Fibroblast of skin of right biceps (primary cell): ENCODE measurements around the gene IFT43.
"Not testable (repeated sequence)": the region's sequence is repeated elsewhere in the genome, so short reads cannot be mapped to it uniquely, and the experiment has no call there.

Experiments used
- DNase-seq: peaks from one replicate; pipeline ENCODE4 v3.0.0-alpha.2; 2013

IFT43 gene

DNA sequence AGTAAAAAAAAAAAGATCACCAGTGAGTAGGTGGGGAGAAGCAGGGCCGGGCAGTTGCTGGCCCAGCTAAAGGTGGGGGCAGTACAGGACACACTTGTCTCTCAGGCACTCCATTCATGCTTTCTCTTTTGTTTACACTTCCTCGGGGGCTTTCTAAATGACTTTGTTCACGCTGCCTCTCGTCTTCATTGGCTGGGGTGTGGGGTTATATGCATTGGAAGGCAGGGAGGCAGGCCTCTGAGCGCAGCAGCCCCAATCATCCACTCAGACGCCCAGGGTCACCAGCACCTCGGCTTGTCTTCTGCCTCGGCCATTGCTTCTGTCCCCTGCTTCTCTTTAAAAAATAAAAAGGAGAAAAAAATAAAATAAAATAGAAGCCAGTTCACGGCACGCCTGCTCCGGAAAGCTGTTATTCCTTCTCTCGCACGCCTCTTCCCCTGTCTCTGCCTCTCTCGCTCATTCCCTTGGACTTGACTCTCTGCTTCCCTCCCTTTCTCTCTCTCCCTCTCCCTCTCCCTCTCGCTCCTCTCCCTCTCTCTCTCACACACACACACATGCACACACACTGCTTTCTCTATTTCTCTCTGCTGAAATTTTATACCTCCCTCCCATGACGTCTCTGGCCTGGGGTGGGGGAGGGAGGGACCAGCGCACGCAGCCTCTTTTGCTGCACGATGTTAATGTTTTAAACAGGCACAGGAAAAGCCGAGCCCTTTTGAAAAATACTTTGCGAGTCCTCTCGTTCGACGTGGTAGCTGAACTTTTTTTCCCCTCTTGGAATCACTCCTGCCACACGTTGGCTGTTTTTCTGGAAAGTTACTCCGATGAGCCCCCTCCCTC, 3.9 kb upstream of the IFT43 start, which contains the start of gene TGFB3:
Gene TGFB3 (minus strand): TSS at position 570 of the 840 bp plus-strand sequence. CDS start 1,102 bp downstream, outside the sequence.
- peak; percentile 94 for DNase-seq

DNA sequence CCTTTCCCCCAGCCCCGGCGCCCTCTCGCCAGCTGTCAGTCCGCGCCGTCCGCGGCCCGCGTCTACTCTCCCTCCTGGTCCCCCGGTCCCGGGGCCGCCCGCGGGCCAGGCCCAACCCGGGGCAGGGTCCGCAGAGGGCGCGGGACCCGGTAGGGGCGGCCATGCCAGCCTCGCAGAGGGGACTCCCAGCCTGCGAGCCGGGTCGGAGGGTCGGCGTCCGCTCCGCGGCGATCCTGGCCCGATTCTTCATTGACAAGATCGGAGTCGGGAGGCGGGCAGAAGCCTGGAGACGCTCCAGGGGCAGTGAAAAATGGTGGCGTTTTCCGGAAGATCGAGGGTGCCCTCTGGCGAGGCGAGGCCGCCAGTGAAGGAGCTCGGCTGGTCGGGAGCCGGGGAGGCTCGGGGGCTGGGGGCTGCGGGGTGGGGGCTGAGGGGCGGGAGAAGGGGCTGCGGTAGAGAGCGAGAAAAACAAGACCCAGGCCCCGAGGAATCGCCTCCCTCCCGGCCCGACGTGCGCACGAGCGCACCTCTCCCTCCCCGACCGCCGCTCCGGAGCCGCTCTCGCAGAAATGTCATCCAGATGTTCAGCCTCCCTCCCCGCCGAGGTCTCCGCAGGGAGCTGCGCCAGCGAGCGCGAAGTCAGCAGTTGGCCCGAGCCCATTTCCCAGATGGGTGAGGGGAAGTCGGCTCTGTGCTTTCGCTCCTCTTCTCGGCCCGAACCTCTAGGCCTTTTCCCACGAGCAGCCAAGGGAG, 3.1 kb upstream of the IFT43 start:
- DNase-seq = peak; percentile 83

DNA sequence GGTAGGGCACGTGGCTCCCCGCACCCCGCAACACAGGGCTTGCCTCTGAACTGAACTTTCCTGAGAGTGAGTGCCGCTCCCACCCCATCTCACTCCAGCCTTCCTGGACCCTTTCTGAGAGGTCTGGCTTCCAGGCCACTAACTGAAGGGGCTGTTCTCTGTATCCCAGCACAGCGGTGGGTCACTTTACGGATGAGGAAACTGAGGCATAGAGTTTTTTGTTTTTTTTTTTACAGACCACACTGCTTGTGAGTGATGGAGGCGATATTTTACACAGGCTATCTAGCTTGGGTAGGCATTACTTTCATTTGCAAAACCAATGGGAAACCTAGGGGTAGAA, 2.6 kb upstream of the IFT43 start:
- DNase-seq = no peak

DNA sequence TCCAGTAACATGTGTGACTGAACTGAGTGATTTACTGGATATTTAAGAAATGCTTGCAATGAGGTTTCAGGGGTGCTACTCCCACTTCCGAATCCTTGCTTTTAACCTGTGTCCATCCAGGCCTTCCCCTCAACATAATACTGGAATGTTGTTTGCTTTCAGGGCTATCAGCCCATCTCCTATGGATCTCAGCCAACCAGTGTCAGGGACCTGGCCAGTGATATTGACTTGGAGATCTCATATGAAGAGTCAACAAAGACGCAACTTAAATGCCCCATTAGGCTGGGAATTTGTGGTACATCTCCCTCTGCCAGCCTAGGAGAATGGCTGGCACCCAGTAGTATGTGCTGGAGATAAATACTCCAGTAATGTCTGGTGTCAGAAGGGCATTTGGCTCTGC, 889 bp upstream of the IFT43 start:
- no peak for DNase-seq

DNA sequence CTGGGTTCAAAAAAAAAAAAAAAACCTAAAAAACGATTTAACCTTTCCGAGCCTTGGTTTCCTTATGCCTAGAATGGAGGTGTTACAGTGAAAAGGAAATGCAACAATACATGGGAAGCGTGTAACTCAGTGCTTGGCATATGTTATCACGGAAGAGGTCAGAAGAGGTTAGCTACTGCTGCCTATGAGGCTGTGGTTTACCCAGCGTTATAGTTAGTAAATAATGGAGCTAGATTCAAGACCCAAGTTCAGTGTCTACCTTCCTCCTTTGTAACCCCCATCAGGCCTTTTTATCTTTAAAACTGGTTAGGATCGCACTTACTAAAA, 839 bp downstream of the IFT43 start:
- DNase-seq = no peak

DNA sequence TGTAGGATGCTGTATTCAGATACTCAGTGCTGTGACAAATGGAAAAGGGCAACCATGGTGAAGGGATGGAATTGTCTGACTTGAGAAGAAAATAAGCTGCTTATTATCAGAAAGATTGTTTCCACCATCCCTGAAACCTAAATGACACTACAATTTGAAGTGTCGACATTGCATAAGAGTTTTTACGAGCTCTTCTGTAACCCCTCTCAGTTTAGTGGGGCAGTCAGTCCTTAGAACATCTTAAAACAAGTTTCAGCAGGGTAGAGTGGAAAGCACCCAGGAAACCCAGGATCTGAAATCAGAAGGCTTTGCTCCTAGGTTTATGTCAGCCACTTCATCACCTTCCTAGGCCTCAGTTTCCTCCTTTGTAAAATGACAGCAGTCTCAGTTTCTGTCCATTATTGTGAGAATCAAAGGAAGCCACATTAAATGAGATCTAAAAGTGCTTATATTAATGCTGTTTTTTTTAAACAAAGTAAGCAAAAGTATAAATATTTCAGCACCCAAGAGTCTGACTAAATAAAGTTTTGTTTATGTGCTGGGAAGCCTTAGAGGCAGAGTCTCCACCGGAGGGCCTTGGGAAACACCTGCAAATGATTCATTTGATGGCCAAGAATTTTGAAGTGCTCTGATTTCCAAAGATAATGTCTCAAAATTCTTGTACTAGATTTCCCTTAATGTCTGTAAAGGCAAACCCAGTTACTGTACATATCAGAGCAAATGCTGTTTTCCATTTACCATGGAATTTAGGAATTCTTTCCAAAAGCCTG, 1.8 kb downstream of the IFT43 start:
- DNase-seq = no peak

DNA sequence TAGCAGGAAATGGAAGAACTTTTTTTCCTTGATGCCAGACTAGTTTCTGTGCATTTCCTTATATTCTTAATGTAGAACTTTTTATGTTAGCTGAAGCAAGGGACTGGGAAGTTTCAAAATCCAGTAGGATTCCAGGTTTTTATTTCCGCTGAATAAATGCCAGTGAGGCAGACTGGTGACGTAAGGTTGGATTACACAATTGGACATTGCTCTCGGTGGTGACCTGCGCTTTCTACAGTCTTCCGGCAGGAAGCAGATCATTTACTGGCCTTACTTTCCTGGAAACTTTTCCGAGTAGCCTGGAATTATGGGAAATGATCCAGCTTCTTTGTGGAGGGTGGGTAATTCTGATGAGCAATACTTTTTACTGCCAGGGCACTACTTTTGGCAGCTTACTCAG, 3.6 kb downstream of the IFT43 start:
- DNase-seq = peak; percentile 28

DNA sequence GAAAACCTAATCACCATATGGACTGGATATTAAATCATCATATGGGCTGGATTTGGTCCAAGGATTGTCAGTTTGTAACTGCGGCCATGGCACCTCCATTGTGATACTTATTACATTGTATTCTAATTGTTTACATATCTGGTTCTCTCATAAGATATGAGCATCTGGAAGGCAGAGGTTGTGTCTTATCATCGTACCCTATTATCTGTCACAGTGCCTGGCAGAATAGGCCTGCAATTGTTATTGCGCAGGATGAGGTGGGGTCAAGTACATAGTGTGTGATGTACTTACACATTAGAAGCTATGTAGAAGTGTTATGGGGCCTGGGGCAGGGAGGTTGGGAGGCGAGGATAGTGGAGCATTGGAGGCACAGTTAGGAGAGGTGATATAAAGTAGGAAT, 4.7 kb downstream of the IFT43 start:
- DNase-seq = no peak

DNA sequence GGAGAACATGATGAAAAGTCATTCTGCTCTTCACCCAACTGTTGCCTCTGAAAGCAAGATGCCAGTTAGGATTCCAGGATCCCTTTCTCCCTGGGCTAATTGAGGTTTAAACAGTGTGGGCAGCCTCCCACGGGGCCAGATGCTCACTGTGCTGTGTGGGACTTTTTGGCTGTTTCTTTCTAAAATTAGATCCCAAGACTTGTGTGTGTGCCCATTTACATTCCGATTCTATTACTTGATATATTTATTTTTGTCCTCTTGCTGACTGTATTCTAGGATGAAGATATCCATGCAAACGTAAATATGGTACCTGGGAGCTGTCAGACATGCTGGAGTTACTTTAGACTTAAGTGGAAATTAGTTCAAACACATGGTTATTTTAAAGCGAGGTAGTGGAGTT, 6.2 kb downstream of the IFT43 start:
- DNase-seq = peak; percentile 19

DNA sequence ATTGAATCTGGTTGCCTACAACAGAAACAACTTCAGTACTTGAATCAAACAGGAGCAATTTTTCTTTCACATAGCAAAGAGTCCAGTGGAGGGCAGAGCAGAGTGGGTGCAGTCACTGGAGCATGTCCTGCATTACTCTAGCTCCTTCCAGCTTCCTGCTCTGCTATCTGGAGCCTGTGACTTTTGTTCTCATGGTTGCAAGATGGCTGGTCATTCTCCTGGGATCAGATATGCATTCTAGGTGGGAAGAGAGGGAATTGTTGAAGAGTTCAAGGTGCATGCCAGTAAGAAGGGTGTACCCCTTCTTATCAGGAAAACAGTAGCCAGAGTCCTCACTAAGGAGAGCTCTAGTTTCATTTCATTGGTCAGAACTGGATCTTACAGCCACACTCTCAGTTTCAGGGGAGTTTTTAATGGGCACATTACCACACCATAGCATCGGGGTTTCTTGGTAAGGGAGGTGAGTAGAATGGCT, 8.0 kb downstream of the IFT43 start:
- DNase-seq = no peak

DNA sequence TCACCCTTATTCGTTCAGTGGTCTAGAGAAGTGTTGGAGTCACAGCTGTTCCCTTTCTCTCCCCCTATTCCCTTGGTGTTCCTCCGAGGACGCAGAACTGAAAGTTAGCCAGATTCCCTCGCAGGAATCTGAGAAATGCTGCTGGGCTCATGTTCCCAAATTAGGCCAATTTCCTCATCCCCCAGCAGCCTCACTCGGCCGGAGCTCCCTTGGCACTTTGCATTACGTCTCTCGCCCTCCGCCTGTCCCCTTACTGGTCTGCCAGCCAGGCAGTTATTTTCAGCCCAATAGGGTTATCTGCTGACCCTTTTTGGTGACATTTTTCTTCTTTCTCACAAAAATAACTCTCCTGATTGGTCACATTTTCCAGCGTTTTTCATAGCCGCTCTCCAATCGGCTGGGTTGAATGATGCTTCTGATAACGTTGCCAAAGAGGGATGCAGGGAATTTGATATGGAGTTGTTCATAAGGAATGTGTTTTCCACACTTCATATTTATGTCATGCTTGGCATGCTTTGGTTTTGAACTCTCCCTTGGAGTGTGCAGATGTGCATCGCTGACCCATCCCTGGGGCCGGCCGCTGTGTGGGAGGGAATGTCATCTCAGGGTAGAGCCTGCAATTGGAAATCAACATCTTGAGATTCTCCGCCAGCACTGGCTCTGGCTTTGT, 9.9 kb downstream of the IFT43 start:
- peak; percentile 72 for DNase-seq

DNA sequence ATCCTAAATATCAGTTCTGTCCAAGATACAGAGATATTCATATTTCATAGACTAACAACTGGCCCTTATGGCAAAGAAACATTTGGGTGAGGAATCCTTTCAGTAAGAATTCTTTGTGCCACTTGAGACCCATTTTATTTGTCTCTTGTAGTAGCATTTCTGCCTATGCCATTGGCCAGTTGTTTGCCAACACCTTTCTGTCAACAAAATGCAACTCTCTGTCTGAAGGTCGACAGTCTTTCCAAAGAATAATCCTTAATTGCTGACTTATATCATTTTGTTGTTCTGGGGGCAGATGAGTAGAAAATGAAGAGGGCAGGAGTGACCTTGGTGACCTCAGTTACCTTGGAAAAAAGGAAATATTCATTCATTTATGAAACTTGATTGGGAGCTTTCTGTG, 10.9 kb downstream of the IFT43 start:
- DNase-seq = no peak

DNA sequence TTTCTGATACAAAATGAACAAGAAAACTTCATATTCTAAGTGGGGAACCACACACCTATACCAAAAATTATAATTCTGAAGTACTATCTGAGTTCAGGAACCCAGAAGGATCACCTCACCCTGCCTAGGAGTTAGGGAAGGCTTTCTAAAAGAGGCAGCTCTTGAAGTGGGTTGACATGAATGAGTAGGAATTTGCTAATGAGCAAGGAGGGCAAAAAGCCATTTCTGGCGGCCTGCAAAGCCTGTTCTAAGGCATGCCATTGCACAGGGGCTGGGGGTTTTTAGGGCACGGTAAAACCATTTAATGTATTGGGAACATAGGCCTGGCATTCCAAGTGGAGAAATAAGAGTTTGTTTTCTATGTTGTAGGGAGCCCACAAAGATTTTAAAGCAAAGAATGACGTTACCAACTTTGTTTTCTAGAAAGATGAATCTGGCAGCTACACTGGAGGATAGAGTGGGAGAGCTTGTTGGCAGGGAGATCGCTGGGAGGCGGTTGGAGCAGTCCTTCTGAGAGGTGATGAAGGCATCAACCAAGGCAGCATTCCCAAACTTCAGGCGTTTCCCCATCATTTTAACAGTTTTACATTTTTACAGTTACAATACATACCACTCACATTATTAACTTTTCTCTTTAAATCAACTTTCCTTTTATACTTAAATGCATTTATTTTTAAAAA, 14.1 kb downstream of the IFT43 start:
- DNase-seq = no peak

DNA sequence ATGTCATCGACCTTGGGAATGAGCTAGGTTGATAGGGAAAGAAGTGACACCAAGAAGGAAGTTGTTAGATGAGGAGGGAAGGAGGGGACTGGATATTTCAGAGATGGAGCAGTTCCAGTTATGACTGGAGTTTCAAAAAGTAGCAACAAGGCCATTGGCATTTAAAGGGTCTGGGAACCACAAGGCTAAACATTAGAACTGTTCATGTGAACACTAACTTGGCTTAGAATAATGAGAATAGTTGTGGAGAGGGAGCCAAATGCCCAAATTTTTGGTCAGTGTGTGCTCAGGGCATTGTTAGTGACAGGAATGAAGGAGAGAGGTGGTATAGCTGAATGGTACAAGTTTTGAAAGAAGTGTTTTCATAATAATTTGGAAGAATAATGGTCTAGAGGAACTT, 16.8 kb downstream of the IFT43 start:
- DNase-seq = no peak

DNA sequence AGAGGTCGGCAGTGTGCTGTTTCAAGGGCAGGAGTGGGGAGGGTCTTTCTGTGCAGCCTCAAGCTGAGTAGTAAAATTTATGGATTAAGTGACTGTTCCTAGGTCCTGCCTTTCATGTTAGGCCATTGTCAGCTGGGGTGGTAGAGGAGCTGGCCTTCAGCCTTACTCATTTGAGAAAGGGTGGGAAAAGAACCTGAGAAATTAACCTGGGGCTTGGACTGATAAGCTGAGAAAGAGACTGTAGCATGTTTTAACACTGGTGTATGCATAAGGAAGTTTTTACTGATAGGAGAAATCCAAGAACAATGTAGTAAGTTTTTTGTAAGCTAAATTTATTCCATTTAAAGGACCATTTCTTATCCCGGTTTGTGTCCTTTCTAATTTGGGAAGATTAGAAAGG, 20.7 kb downstream of the IFT43 start:
- DNase-seq = no peak

DNA sequence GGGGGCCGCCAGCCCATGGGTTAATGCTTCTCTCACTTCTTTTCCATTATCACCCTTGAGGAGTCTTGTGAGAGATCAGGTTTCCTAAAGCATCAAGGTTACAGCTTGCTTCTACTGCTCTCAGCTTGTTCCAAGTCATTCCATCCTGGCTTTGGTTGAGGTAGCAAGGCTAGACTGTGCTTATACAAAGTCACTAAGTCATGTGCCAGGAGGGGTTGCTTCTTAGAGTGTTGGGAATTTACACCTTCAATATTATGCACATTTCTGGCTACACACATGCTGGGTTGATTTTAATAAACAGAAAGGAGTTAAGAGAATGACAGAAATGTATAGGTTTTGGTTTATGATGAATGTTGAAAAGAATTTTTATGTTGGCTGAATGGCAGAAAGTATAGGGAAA, 21.8 kb downstream of the IFT43 start:
- DNase-seq = no peak

DNA sequence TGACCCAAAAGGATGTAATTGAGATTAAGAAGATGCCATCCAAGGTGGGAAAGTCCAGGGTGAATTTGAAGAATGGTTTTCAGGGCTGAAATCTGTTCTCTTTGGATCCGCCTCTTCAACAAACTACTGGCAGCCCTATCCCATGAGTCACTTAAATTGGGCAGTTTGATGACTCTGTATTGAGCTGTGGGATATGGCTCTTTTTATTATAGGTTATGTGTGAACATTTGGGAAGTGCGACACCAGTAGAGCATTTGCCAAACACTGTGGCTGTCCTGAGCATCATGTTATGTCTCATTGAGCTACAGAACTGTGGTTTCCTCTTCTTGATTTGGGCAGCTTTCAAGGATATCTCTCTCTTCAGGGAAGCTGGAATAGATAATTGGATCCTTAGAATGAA, 22.3 kb downstream of the IFT43 start:
- peak; percentile 35 for DNase-seq

DNA sequence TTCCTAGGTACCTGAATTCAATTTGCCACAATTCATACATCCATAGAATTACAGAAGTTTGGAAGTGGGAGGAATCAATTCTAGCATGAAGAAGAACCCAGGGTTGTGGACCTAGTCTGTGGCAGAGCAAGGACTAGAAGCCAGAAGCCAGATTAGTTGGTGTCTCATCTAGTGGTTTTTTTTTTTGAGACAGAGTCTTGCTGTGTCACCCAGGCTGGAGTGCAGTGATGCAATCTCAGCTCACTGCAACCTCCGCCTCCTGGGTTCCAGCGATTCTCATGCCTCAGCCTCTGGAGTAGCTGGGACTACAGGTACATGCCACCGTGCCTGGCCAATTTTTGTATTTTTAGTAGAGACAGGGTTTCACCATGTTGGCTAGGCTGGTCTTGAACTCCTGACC, 24.1 kb downstream of the IFT43 start:
- not testable (repeated sequence) for DNase-seq

DNA sequence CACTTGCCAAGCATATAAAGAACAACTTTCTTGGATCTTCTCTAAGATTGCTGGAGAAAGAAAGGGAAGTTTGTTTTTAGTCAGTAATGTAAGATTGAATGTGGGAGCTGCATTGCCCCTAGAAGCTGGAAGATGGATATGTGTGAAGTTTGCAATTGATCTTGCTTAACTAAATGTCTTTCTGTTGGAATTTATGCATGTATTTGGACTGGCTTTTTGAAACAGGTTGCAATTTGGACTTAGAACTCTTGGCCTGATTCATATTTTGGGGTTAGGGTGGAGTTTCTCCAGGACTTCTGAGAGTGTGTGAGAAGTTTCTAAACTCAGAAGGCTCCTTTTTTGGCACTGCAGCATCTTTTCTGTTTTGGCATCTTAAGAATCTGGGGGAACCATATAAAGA, 26.4 kb downstream of the IFT43 start:
- no peak for DNase-seq

DNA sequence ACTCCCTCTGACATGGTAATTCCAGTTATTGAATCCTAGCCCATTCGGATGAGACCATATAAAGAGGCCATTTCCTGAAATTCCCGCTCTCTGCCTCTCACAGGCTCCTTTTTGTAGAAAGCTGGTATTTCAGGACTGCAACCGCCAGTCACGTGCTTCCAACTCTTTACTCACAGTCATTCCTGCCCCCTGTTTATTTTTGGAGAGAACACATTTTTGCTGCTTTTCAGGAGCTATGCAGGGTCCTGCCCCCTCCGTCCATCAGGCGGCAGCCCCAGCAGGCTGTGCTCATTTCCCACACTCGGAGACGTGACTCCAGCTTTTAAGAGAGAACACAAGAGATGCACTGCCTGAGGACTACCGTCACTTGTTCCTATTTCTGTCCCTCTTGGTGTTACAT, 26.8 kb downstream of the IFT43 start:
- DNase-seq = no peak

DNA sequence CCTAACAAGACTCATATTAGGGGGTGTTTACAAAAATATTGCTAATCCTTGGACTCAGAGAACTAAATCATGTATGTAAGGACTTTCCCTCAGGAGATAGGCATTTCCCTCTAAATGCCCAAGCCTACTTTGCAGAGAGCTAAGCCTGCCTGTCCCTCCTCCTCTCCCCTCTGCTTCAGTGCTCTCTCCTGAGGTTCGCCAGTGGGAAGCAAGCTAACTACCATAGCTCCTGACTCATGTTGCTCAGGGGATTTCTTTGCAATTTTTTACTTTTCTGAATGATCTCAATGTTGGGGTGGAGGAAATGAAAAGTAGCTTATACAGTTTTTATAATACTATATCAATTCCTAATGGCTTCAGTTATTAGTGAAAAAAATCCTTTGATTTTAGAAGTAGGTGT, 29.6 kb downstream of the IFT43 start:
- DNase-seq = no peak

DNA sequence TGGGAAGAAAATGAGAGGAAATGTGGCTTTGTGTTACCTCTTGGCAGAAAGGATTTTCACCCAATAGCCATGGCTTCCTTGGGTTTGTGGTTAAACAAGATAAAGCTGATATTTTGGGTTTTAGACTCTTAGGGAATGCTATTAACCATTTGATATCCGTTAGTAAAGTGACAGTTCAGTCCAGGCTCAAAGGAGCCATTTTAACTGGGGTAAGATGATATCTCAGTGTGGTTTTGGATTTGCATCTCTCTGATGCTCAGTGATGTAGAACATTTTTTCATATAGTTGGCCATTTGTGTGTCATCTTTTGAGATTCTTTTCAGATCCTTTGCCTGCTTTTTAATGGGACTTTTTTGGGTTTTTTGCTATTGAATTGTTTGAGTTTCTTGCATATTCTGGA, 30.1 kb downstream of the IFT43 start:
- DNase-seq = no peak

DNA sequence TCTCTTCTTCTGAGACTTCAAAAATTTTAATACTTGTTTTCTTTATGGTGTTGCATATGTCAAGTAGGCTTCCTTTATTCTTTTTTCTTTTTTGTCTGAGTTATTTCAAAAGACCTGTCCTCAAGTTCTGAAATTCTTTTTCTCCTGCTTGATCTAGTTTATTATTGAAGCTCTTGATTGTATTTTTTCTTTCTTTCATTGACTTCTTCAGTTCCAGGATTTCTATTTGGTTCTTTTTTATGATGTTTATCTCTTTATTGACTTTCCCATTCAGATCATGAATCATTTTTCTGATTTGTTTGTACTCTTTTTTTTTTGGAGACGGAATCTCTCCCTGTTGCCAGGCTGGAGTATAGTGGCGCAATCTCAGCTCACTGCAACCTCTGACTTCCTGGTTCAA, 34.1 kb downstream of the IFT43 start:
- no peak for DNase-seq
